ENCODE measurements around the gene REXO5.

REXO5 gene

DNA sequence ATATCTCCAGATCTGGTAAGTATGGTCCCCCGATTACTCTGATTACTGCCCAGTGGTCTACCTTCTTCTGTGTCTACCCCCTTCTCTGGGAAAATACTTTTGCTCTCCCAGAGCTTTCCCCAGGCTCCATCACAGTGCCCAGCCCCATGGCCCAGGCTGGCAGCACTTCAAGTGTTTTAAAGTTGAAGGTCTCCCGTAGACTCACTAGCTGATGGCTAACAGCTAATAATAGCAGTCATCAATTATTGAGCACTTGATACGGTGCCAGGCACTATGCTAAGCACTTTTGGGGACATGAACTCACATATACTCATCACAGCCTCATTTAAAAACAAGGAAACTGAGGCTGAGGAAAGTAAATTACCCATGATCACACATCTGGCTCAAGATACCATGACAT, 60.5 kb downstream of the REXO5 start:
- TF ChIP-seq, protein P1, sequence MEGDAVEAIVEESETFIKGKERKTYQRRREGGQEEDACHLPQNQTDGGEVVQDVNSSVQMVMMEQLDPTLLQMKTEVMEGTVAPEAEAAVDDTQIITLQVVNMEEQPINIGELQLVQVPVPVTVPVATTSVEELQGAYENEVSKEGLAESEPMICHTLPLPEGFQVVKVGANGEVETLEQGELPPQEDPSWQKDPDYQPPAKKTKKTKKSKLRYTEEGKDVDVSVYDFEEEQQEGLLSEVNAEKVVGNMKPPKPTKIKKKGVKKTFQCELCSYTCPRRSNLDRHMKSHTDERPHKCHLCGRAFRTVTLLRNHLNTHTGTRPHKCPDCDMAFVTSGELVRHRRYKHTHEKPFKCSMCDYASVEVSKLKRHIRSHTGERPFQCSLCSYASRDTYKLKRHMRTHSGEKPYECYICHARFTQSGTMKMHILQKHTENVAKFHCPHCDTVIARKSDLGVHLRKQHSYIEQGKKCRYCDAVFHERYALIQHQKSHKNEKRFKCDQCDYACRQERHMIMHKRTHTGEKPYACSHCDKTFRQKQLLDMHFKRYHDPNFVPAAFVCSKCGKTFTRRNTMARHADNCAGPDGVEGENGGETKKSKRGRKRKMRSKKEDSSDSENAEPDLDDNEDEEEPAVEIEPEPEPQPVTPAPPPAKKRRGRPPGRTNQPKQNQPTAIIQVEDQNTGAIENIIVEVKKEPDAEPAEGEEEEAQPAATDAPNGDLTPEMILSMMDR (IDR thresholded peaks at IDR 0.05; ENCODE audit: low read depth, low read length) = no peak
- no peak overlapping the region for H3K4me3 ChIP-seq (ENCODE audit: low read depth, low read length)

DNA sequence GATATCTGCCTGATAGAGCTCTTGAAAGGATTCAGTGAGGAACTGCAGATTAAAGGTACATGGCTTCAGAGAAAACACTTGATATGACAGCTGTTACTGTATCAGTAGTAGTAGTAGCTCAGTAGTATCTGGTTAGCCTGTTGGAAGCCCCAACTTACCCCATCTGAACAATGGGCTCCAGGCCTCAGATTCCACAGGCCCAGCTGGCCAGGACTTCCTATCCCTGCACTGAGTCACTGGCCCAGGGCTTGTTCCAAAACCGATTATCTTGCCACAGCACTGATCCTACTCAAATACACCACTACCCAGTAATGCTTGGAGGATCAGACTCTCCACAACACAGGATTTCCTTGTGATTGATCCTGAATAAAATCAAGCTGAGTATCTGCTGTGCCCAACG, 61.3 kb downstream of the REXO5 start:
- no peak overlapping the region for H3K4me3 ChIP-seq (ENCODE audit: low read depth, low read length)
- TF ChIP-seq, protein P1 (IDR thresholded peaks at IDR 0.05; ENCODE audit: low read depth, low read length) = no peak

DNA sequence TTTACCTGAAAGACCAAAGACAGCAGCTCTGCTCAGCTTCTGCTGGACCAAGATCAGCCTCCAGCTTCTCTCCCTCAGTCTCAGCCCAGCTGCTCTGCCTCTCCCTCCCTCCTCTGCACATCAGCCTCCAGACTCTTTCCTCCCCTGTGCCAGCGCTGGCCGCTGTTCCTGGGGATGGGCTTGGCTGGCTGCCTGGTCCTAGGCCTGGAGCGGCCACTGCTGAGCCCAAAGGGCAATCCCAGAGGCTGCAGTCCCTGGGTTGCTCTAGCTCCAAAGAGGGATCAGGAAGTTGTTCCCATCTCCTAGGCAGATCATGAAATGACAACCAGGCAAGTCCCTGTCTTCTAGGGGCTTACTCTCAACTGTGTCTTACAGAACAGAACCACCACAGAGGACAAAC, 62.6 kb downstream of the REXO5 start:
- TF ChIP-seq, protein P1 (IDR thresholded peaks at IDR 0.05; ENCODE audit: low read depth, low read length) = no peak
- H3K4me3 ChIP-seq (ENCODE audit: low read depth, low read length) = no peak overlapping the region

DNA sequence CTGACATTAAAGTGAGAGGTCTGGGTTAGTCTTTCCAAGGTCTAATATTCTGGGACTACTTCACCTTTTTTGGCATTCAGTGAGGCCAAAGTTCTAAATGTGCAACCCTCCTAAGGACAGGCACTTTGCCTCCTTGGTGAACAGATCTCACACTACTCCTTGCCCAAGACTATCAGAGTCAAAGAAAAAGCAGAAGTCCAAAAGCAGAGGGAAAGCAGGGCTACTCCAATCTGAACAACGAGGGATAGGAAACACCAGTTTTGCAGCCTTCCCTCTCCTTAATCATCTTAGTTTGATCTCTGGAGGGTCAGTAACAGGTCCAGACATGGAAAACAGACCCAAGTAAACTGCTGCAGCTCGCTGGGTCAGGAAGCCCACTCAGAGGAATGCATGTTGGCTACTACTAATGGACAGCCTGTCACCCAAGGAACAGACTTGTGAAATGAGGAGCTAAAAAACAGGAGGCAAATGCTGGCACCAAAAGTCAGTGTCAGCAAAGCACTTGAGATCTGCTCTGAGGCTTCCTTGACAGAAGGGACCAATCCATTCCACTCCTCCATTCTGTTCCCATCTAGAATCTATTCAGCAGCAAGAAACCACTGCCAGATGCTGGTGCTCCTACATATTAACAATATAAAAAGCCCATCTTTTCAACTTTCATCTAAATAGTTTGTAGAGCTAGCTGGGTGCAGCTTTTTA, 63.9 kb downstream of the REXO5 start:
- no peak overlapping the region for H3K4me3 ChIP-seq (ENCODE audit: low read depth, low read length)
- TF ChIP-seq, protein P1 (IDR thresholded peaks at IDR 0.05; ENCODE audit: low read depth, low read length) = no peak

DNA sequence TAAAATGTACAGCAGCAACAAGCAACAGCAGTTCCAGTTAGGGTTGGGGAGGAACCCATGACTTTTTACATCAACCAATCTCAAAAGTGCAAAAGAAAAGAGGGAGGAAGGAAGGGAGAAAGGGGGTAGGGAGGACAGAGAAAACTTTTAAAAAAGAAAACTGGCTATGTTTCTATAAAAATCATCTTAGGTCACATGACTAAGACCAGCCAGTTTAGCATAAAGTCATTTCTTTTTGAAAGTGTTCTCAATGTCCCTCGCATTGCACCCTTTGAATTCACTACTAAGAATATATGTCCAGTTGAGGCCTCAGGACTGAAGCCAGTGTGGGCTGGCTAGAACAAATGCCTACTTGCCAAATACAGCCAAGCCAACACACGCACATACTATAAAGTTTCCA, 64.9 kb downstream of the REXO5 start:
- TF ChIP-seq, protein P1 (IDR thresholded peaks at IDR 0.05; ENCODE audit: low read depth, low read length) = no peak
- no peak overlapping the region for H3K4me3 ChIP-seq (ENCODE audit: low read depth, low read length)

DNA sequence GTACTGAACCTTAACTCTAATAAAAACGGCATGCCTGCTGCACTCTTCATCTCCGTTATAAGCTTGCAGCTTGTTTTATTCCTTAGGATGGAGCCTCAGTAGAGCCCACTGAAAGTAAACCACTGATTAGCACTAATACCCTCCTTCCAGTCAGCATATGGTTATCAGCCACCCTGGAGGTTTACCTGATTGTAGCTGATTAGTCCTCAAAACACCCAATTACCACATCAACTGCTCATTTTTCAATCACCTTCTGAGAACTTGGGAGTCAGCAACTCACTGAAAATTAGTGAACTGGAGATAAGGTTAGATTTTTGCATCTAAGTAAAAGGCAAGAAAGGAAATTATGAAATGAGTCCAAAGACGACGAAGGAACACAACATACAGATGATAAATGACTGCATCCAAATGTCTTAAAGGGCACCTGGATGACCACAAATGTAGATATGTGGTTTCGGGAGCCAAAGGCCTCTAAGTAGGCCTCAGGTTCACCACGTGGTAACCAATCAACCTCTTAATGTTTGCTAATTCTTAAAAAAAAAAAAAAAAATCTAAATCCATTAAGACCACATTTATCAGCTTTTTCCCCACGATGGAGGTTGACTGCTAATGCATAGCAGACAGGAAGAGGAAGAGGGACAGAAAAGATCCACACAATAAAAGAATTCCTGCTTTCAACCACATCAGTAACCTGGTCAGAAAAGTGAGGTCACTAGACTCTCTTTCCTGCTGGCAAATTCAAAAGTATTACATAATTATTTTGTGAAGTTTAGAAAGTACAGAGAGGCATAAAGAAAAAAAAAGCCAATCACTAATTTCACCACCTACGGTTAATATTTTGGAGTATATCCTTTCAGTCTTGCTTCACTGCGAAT, 65.9 kb downstream of the REXO5 start:
- TF ChIP-seq, protein P1 (IDR thresholded peaks at IDR 0.05; ENCODE audit: low read depth, low read length) = no peak
- H3K4me3 ChIP-seq (ENCODE audit: low read depth, low read length) = no peak overlapping the region

DNA sequence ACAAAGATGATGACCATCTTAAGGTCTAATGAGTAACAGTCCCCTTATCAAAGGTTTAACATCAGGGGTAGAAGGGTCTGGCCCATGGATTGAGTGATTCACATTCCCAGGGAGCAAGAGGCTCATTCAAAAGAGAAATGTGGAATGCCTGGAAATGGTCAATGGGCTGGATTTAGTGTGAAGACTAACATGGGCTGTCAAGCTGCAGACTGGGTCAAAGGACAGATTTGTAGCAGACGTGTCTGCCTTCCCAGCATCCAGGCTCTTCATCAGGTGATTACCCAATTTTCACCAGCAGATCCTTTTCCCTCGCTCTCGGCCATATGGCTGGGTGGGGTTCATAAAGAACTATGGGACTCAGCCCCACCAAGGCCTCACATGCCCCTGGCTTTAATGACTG, 67.0 kb downstream of the REXO5 start:
- TF ChIP-seq, protein P1 (IDR thresholded peaks at IDR 0.05; ENCODE audit: low read depth, low read length) = no peak
- no peak overlapping the region for H3K4me3 ChIP-seq (ENCODE audit: low read depth, low read length)

Measured in WI38 (cell line).